IPS DF 4.7 (cell line): Measurements from ENCODE around the gene MYLK4.
"Not testable (repeated sequence)": the region's sequence is repeated elsewhere in the genome, so short reads cannot be mapped to it uniquely, and the experiment has no call there.

Source experiments
- DNase-seq: peaks from one replicate; pipeline ENCODE4 v3.0.0-alpha.2; 2013; ENCODE audit warnings: low spot score; ENCODE audit errors: extremely low read depth

The MYLK4 gene

DNA sequence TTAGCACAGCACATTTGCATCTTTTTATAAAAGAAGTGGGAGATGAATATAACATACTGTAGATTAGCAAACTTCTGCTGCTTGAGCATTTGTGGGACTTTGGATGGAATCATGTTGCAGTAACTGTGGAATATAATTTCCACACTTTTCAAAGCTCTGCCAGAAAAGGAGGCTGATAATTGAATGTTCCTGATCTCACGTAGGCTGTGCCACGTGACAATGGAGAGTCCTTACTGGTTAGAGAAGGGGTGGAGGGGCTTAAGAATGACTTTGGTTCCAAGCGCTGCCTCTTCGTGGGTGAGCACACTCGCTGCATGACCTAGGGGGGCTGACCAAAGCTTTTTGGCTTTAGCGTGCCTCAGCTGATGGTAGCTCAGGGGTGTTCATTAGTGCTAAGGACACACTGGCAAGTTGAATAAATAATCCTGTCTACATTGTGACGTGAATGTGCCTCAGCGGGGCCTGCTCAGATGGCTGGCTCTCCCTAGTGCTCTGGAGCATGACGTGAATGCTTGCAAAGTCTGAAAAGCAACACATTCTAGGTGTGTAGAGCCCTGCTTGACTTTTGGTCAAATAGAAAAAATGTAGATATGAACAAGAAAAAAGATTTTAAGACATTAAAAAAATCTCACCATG is 29.5 kb upstream of the MYLK4 start:
- DNase-seq: no peak

DNA sequence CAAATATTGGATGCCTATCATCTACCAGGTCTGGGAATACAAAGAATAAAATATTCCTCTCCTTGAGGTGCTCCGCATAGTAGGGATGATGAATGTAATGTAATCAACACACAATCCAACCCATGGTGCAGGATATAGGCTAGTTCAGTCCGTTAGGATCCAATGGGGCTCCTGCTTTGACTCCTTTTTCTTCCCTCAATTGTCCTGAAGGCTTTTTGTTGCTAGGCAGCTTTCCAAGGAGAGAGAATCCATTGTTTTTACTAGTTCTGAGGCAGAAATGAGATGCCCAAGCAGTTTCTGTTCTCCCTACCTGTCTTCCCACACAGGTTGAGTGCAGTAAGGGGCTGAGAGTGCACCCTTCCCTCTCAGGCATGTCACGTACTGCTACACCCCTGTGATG is 26.5 kb upstream of the MYLK4 start:
- DNase-seq: no peak

GRCh38 chr6:2775003-2775402 is 24.3 kb upstream of the MYLK4 start:
- DNase-seq: no peak

GRCh38 chr6:2773449-2773848 is 22.7 kb upstream of the MYLK4 start:
- DNase-seq: no peak

DNA sequence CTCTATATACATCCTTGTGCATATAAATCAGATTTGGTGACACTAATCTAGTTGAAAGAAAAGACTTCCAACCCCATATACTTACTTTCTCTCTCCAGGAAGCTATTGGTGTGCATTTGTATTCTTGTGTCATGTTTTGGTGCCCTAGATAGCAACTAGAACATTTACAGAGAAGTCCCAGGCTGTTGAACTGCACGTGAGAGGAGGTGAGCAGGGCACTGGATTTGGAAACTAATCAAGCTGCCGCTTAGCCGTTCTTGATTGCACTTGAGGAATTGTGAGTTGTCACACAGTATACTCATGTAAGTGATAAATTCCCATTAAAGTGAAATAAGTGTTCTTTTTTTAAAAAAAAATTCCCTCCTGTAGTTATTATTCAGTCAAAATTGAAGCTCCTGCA is 22.1 kb upstream of the MYLK4 start:
- no peak for DNase-seq

- no peak for DNase-seq
Observed at GRCh38 chr6:2771079-2771478, 20.4 kb upstream of the MYLK4 start.

DNA sequence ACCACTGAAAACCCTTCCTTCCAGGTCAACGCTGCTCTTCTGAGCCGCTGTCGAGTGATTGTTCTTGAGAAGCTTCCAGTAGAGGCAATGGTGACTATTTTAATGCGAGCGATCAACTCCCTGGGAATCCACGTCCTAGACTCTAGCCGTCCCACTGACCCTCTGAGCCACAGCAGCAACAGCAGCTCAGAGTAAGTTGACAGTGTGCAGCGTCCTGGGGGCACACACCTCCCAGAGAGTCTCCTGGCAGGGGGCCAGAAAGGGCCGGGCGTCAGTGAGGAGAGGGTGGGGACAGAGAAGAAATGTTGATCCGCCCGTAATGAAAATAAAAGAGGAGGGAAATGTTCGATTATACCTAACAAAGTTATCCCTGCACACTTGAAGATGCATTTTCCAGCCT is 19.4 kb upstream of the MYLK4 start:
- no peak for DNase-seq

- DNase-seq: no peak
Observed at GRCh38 chr6:2768696-2769095, 18.0 kb upstream of the MYLK4 start.

DNA sequence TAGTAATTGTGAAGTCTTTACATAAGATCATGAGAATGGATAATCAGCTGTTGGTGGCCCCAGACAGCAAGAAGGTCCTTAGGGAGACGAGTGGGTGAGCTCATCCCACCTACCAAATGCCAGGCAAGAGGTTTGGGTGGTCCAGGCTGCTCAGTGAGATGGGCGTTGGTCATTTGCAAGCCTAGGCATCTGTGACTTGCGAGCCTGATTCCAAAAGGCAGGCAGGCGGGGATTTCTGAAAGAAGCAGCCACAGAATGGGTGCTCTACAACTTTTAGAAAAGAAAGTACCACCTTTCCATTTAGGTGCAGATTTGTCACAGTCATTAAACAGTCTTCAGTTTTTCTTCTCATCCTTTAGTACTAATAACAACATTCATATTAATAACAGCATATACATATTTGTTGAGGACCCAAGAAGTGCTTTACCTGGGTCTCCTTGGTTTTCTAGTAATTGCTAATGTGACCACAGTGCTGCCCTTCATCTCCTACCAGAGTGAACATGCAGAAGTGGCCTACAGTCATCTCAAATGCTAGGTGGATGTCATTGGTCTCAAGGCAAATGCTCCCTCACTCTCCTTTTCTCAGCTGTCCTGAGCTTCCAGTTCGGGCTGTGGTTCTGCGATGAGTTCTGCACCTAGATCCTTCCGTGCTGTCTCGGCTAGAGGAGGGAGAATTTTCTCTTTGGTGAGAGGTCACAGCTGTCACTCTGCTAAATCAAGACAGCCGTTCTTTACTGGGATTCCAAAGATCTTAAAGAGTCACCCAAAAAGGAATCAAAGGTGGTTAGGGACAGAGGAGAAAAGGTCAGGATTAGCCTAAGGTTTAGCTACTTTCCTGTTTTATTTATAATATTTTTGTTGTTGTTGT is 17.2 kb upstream of the MYLK4 start:
- DNase-seq: no peak

DNA sequence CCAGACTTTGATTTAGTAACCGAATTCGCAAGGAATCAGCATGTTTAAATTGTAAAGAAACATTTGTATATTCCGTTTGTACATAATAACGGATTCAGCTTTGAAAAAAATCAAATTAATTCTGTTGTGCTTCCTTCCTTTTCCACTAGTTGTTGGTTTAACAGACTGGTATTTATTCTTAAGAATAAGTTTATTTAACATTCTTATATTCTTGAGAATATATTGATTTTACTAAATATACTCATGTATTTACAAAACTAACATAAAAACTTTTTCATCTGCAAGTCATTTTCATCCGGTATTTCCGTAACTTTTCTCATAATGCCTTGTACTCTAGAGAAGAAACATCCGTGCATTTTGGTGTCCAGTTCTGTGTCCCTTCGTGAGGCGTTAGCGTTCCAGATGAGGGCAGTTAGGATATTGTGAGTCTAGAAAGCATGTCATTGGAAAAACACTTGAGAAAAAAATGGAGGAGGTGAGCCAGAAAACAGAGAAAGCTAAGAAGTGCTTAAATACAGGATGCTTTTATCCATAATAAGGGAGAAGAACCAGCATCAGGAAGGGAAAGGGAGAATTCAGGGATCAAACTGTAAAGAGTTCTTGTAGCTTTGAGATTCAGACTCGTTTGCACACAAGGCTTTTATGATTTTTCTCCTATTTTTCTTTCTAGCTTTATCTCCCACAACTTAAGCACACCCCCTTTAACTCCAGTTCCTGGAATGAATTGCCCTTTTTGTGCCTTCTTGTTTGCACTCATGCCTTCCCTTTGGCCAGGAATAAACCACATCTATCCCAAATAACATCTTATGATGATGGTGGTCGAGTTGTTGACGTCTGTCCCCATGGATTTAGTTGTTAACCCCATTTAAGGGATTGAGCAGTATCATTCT is 16.3 kb upstream of the MYLK4 start:
- no peak for DNase-seq

- DNase-seq: no peak
Observed at GRCh38 chr6:2765896-2766766, 15.4 kb upstream of the MYLK4 start.

GRCh38 chr6:2765166-2765895 is 14.6 kb upstream of the MYLK4 start, which contains the start of gene WRNIP1:
TSS of gene WRNIP1 (plus strand) at chr6:2765393. CDS start at chr6:2765623, 230 bp downstream.
- peak; percentile 81 for DNase-seq

DNA sequence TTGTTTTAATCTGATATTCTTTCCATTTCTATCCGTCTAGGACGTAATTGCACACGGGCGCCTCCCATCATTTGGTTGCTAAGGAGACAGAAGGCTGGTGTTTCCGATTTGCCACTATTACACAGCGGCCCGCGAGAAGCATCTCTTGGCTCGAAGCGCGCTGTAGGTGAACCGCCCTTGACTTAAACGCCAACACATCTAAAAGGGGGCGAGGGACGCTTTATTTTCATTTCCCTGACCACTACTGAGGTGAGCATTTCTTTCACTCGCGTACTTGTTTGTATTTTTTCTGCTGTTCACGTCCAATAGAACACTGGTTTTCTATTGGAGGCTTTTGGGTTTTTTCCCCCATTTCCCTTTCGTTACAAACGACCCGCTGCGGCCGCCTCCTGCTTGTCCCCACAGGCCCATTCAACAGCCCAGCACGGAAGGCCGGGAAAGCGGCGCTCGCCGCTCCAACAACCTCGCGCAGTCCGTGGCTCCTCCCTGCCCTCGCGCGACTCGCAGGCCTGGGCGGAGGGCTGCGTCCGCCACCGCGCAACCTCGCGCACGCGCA is 14.0 kb upstream of the MYLK4 start:
- no peak for DNase-seq

- no peak for DNase-seq
Observed at GRCh38 chr6:2763876-2764540, 13.3 kb upstream of the MYLK4 start.

DNA sequence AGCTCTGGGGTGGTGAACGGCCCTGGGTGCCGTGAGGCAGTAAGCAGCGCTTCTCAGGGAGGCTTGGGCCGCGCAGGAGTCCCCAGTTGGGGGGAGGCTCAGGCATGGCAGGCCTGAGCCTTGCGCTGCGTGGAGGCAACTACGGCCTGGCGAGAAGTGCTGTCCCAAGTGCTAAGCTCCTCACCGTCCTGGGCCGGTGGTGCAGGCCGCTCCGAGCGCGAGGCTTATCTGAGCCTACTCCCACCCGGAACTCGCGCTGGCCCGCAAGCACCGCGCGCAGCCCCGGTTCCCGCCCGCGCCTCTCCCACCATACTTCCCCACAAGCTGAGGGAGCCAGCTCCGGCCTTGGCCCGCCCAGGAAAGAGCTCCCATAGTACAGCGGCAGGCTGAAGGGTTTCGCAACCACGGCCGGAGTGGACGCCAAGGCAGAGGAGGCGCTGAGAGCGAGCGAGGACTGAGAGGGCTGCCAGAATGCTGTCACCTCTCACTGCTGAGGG is 12.7 kb upstream of the MYLK4 start:
- DNase-seq: no peak

GRCh38 chr6:2762868-2763267 is 12.1 kb upstream of the MYLK4 start:
- DNase-seq: not testable (repeated sequence)

DNA sequence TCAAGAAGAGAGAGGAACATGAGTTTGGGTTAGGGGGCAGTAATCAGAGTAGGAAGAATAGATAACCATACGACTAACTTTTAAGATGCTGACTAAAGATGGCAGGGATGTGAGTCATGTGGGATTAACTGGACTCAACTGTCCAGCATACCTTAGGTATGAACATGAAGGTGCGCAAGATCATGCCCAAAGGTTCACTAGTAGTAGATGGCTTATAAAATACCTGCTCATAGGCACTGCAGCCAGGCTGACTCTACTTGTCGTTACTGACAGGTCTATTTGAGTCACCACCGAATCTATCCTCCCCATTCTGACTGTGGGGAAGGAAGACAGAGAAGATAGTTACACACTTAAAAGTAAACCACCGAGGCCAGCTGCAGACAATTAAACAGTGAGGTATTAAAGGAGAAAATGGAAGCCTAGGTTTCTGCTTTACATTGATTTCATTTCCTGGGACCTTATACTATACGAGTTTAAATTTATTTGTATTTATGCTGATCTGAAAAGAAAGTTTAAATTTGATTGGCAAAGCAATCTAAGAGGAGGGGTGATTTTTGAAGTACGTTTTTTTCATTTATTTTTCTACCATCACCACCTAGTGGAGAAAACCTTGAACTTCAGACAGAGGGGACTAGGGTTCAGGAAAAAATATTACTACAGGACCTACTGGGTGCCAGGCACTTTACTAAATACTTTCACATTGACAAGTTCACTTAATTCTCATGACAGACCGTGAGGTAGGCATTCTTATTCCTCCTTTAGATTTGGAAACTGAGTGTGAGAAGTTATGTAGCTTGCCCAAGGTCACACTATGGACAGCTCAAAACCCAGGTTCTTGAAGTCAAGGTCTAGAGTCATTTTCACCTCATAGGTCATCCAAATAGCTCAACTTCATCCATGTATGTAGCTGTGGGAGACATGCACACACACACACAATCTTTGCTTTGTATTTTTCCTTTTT is 10.4 kb upstream of the MYLK4 start:
- no peak for DNase-seq

- no peak for DNase-seq
Observed at GRCh38 chr6:2758980-2759379, 8.3 kb upstream of the MYLK4 start.
